Esophagus muscularis mucosa (tissue), 4 donors: ENCODE results near the gene ANGPTL1. TPM values are rescaled to one million over a fixed set of nuclear protein-coding genes. Genes with fewer than 3 reads are reported as not detected.

Experiments used
- DNase-seq: peaks from one replicate; pipeline ENCODE4 v3.0.0-alpha.2; 2017; ENCODE audit errors: extremely low spot score
- H3K27ac ChIP-seq, 4 donors: fragments of 200-600 bp; sonication (generic); replicated peaks in 1 of 4; 1 replicate in 3 of 4; 2 replicates in 1 of 4; pipeline ENCODE4 v1.5.1; 2016 to 2019; ENCODE audit warnings: mild to moderate bottlenecking in 1 of 4
- H3K27me3 ChIP-seq, 4 donors: fragments of 200-600 bp; sonication (generic); one replicate each; pipeline versions ENCODE4 v1.5.1 to v1.6.0; 2016 to 2019
- H3K36me3 ChIP-seq, 4 donors: fragments of 200-600 bp; sonication (generic); one replicate each; pipeline ENCODE4 v1.5.1; 2016 to 2019
- H3K4me1 ChIP-seq, 4 donors: fragments of 200-600 bp; sonication (generic); one replicate each; pipeline ENCODE4 v1.5.1; 2016 to 2019
- H3K4me3 ChIP-seq, 4 donors: fragments of 200-600 bp; sonication (generic); 1 replicate in 2 of 4; 2 replicates in 2 of 4; pipeline ENCODE4 v1.5.1; 2016 to 2019; ENCODE audit warnings: mild to moderate bottlenecking in 4 of 4, moderate library complexity in 1 of 4
- H3K9me3 ChIP-seq, 4 donors: fragments of 200-600 bp; sonication (generic); 1 replicate in 3 of 4; 2 replicates in 1 of 4; pipeline ENCODE4 v1.5.1; 2016 to 2019
- CTCF ChIP-seq, 3 experiments: fragments of 200-600 bp in 2 of 3; fragments of 450-650 bp in 1 of 3; sonication (generic) in 2 of 3; IDR thresholded peaks; one replicate each; pipeline ENCODE4 v1.5.1; 2017 to 2019; ENCODE audit warnings: antibody characterized with exemption in 3 of 3, mild to moderate bottlenecking in 2 of 3, moderate library complexity in 1 of 3
- EP300 ChIP-seq: sonication (generic); formaldehyde crosslinking; IDR thresholded peaks from one replicate; pipeline ENCODE4 v1.6.1; 2017; ENCODE audit warnings: antibody characterized with exemption
- POLR2A ChIP-seq: fragments of 450-650 bp; IDR thresholded peaks from one replicate; pipeline ENCODE4 v1.6.1; 2017; ENCODE audit warnings: antibody characterized with exemption, moderate library complexity, mild to moderate bottlenecking, low read depth
- POLR2AphosphoS5 ChIP-seq, 2 donors: sonication (generic); formaldehyde crosslinking; IDR thresholded peaks; one replicate each; pipeline ENCODE4 v1.6.1; 2017; ENCODE audit warnings: antibody characterized with exemption in 2 of 2
- WGBS: methylation state at CpG from one replicate; pipeline ENCODE4 v1.1.5; 2018; 5-methylcytosine and 5-hydroxymethylcytosine counted together
- intact Hi-C: fragments of 100-400 bp; cut with DNase I; formaldehyde crosslinking; loops from one replicate; pipeline ENCODE4 v1.15.1; 2023
- total RNA-seq, 4 donors: library from RNA; depleted of rRNA; stranded (reverse); fragments of >200 nt; gene quantifications; one replicate each; pipeline versions ENCODE4 v1.1.0 to v1.2.1, GENCODE V29; 2016

ANGPTL1 gene
- total RNA-seq, 4 donors from 2014 or later = 149 to 206 (median 172) TPM

DNA sequence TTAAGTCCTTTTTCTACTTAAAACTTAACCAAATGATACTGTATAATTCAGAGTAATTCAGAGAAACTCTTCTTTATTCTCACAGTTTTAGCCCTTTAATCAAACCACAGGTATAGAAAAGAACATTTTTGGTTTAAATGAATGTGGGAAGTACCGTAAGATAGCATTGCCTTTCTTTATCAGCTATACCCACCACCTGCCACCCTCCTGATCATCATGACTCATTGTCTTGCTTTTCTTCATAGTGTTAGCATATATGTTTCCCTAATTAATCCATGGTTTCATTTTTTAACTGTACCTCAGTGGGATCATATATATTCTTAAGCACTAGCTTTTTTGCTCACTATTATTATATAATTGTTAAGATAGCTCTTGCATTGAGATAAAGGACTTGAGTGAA, 27.5 kb upstream of the ANGPTL1 start:
- TF ChIP-seq POLR2AphosphoS5 (IDR thresholded peaks at IDR 0.05) (no peak), POLR2A (no peak), EP300 (no peak), CTCF (IDR thresholded peaks at IDR 0.05) (no peak)
- no peak overlapping the region for H3K27ac ChIP-seq
- H3K9me3 ChIP-seq = no peaks in the 10 kb centered on the region
- DNase-seq = no peak
- H3K27me3 ChIP-seq = no peaks in the 10 kb centered on the region
- H3K4me3 ChIP-seq = no peak overlapping the region
- WGBS = 98% methylated on average over 1 of the region's 1 CpG
- H3K36me3 ChIP-seq = peaks cover 0 to 10% (median 3%) of the 10 kb centered on the region in 4 donors
- intact Hi-C loops = no loop called here
- H3K4me1 ChIP-seq = no peaks in the 10 kb centered on the region

DNA sequence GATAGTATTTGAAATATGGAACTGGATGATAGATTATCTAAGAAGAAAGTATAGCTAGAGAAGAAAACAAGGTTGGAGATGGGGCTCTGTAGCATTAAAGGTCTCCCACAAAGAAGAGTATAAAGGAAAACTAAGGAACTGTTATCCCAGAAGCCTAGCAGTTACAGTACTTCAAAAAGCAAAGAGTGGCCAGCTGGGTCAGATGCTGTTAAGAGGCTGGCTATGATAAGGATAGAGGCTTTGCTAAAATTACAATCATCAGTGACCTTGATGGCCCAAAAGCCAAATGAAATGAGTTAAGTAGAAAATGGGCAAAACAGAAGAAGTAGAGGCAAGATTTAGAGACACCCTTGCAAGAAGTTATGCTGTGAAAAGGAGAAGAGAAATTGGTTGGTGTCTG, 25.1 kb upstream of the ANGPTL1 start:
- Histone ChIP-seq H3K9me3 (no peaks in the 10 kb centered on the region), H3K27ac (no peak overlapping the region), H3K4me3 (no peak overlapping the region), H3K27me3 (no peaks in the 10 kb centered on the region), H3K36me3 (peaks cover 0 to 4% (median 0%) of the 10 kb centered on the region in 4 donors), H3K4me1 (no peaks in the 10 kb centered on the region)
- intact Hi-C loops = no loop called here
- no peak for TF ChIP-seq CTCF (IDR thresholded peaks at IDR 0.05)
- TF ChIP-seq EP300 = no peak
- TF ChIP-seq POLR2A = no peak
- no peak for TF ChIP-seq POLR2AphosphoS5 (IDR thresholded peaks at IDR 0.05)
- DNase-seq = no peak

DNA sequence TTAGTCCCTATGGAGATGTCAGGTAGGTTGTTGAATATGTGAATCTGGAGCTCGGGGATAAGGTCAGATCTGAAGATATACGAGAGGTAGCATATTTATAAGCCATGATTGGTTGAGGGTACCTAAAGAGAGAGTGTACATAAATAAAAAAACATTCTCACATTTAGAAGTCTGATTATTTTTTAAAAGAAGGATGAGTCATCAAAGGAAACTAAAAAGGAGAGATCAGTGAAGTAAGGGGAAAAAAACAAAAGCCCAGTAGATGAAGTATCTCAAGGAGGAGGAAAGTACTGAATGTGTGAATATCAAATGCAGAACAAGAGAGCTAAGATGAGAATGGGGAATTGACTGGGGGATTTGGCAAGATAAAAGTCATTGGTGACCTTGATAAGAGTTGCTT, 15.7 kb upstream of the ANGPTL1 start:
- 99% methylated on average over 2 of the region's 2 CpGs for WGBS
- Histone ChIP-seq H3K4me1 (no peaks in the 10 kb centered on the region), H3K36me3 (no peaks in the 10 kb centered on the region), H3K27me3 (no peaks in the 10 kb centered on the region), H3K9me3 (no peaks in the 10 kb centered on the region), H3K4me3 (no peak overlapping the region), H3K27ac (no peak overlapping the region)
- DNase-seq = no peak
- no peak for TF ChIP-seq EP300
- no peak for TF ChIP-seq POLR2AphosphoS5 (IDR thresholded peaks at IDR 0.05)
- TF ChIP-seq CTCF (IDR thresholded peaks at IDR 0.05) = no peak
- no peak for TF ChIP-seq POLR2A
- intact Hi-C loops = no loop called here

- no peak overlapping the region for H3K4me3 ChIP-seq
- intact Hi-C loops = no loop called here
- no peak overlapping the region for H3K27ac ChIP-seq
- H3K27me3 ChIP-seq = no peaks in the 10 kb centered on the region
- H3K4me1 ChIP-seq = no peaks in the 10 kb centered on the region
- H3K36me3 ChIP-seq = no peaks in the 10 kb centered on the region
- 91% methylated on average over 4 of the region's 4 CpGs for WGBS
- H3K9me3 ChIP-seq = no peaks in the 10 kb centered on the region
- TF ChIP-seq POLR2AphosphoS5 (IDR thresholded peaks at IDR 0.05) (no peak), EP300 (no peak), CTCF (IDR thresholded peaks at IDR 0.05) (no peak), POLR2A (no peak)
- no peak for DNase-seq
These were observed 15.0 kb upstream of the ANGPTL1 start for GRCh38 chr1:178885869-178886268.

DNA sequence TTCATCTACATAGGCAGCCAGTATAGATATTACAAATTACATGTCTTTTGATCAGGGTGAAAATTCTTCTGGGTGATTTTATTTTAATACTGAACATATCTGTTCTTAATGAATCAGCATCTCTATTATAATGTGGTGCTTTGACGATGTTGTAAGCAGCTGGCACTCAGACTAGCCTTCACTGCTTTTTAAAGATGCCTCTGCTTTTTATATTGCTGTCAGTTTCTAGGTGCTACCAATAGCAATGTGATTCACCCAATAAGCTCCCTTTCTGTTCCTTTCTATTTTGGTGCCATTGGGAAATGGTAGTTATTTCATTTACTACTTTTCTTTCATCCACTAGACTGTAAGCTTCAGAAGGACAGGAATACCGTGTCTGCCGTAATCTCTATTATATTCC, 11.1 kb upstream of the ANGPTL1 start:
- H3K27me3 ChIP-seq = no peaks in the 10 kb centered on the region
- no peaks in the 10 kb centered on the region for H3K36me3 ChIP-seq
- no peak for DNase-seq
- no peaks in the 10 kb centered on the region for H3K4me1 ChIP-seq
- H3K27ac ChIP-seq = no peak overlapping the region
- H3K4me3 ChIP-seq = no peak overlapping the region
- 94% methylated on average over 3 of the region's 3 CpGs for WGBS
- TF ChIP-seq POLR2AphosphoS5 (IDR thresholded peaks at IDR 0.05) (no peak), CTCF (IDR thresholded peaks at IDR 0.05) (no peak), EP300 (no peak), POLR2A (no peak)
- intact Hi-C loops = no loop called here
- H3K9me3 ChIP-seq = no peaks in the 10 kb centered on the region
